C4-2B (cell line): ENCODE results near the gene KCTD2.

Source experiments
- H3K27ac ChIP-seq: fragments of 450-650 bp; 2 replicates; pipeline ENCODE4 v1.5.1; 2017
- ZFX ChIP-seq: fragments of 450-650 bp; IDR thresholded peaks from 2 replicates; pipeline ENCODE4 v1.6.1; 2017
- TF ChIP-seq, protein P1 (sequence below): fragments of 450-650 bp; conservative IDR thresholded peaks from 2 replicates; pipeline ENCODE4 v1.5.1; 2017; ENCODE audit warnings: mild to moderate bottlenecking

KCTD2 gene

DNA sequence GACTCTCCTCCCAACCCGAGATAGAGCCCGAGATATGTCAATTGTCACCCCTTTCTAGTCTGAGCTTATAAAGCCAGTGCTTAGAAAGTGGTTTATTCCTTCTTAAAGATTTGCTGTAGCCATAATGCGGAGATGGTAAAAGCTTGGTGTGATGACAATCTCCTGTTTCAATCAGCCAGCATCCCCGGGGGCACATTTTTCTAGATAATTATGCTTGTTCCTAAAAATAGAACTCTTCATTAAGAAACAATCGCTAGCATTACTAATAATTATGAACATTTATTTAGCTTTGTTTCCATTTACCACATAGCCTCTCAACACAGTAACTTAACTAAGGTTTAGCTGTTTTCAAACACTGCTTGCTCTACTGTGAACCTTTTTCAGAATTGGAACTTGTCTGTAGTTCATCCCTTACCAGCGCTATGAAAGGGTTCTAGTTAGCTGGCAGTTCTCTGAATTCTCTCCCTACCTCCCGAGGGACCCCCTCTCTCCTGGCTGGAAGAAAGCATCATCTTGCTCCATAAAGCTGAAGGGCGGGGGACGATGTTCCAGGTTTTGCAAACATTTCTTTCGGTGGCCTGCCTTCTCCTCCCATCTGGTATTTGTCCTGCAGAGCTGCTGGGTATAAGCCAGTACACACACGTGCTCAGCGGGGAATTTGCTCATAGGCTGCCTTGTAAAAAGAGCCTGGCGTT lies 35.5 kb upstream of the KCTD2 start:
- no peak for TF ChIP-seq ZFX
- TF ChIP-seq, protein P1, sequence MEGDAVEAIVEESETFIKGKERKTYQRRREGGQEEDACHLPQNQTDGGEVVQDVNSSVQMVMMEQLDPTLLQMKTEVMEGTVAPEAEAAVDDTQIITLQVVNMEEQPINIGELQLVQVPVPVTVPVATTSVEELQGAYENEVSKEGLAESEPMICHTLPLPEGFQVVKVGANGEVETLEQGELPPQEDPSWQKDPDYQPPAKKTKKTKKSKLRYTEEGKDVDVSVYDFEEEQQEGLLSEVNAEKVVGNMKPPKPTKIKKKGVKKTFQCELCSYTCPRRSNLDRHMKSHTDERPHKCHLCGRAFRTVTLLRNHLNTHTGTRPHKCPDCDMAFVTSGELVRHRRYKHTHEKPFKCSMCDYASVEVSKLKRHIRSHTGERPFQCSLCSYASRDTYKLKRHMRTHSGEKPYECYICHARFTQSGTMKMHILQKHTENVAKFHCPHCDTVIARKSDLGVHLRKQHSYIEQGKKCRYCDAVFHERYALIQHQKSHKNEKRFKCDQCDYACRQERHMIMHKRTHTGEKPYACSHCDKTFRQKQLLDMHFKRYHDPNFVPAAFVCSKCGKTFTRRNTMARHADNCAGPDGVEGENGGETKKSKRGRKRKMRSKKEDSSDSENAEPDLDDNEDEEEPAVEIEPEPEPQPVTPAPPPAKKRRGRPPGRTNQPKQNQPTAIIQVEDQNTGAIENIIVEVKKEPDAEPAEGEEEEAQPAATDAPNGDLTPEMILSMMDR, result no peak
- H3K27ac ChIP-seq, result peak overlapping the region; percentile 99

DNA sequence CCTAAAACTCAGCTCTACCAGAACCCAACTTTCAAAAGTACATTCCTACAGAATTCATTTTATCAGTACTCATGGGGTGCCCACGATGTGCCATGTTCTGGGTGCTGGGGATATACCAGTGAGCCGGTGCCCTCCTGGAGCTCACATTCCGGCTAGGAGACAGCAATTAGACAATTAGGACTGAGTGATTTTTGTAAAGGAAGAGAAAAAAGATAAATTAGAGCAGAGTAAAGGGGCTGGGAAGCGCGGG lies 35.0 kb upstream of the KCTD2 start:
- peak overlapping the region; percentile 99 for H3K27ac ChIP-seq
- TF ChIP-seq, protein P1, result no peak
- TF ChIP-seq ZFX, result no peak

DNA sequence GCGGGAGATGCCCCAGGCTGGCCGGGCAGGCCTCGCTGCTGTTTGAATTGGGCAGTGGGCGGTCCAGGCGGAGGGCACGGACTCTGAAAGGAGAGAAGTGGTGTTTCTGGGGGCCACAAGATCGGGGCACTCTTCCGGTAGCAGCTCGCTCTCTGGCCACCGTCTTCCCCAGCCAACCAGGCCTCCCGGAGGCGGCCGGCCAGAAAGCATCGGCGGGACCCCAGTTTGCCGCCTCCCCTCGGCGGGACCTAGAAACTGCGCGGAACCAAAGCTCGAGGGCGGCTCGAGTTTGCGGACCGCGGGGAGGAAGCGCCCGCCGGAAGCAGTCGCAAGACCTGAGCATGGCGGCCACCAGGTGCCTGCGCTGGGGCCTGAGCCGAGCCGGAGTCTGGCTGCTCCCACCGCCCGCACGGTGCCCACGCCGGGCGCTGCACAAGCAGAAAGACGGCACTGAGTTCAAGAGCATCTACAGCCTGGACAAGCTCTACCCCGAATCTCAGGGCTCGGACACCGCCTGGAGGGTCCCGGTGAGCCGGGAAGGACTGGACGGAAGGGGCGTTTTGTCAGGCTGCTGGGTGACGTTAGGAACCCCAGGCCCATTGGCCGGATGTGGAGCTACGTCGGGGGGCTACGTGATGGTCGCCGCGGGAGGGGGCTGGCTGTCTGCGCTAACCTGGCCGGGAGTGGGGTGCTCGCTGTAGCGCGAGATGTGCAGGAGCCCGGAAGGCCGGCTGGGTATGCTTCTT lies 34.5 kb upstream of the KCTD2 start, which contains the start of gene MRPL58:
MRPL58 (plus strand) TSS at position 325 of the 746 bp plus-strand sequence; CDS start at position 342, 17 bp downstream.
- TF ChIP-seq, protein P1, result no peak
- peak; percentile 70; the same call in 1 of the 2 replicates for TF ChIP-seq ZFX

DNA sequence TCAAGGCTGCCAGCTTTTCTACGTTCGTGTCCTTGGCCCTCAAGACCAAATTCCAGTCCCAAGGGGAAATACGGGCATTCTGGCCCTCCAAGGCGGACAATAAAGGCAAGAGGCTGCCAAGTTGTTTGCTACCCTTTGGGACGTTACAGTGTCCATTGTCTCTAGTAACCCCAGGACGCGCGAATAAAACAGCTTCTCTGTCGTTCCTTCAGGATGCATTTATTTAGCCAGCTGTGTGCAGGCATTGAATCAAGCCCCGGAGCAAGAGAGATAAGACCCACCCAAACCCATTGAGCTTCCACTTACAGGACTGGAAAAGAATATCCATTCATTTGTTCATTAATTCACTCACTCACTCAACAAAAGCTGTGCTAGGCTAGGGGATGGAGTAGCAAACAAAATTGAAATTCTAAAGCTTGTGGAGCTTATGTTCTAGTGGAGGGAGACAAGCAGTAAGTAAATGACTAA lies 33.9 kb upstream of the KCTD2 start:
- TF ChIP-seq ZFX, result no peak
- TF ChIP-seq, protein P1, result no peak

More for the DNA sequence above, 34.5 kb upstream of the KCTD2 start, which contains the start of gene MRPL58:
- peak within 1 kb of the TSS; percentile 99 for H3K27ac ChIP-seq

DNA sequence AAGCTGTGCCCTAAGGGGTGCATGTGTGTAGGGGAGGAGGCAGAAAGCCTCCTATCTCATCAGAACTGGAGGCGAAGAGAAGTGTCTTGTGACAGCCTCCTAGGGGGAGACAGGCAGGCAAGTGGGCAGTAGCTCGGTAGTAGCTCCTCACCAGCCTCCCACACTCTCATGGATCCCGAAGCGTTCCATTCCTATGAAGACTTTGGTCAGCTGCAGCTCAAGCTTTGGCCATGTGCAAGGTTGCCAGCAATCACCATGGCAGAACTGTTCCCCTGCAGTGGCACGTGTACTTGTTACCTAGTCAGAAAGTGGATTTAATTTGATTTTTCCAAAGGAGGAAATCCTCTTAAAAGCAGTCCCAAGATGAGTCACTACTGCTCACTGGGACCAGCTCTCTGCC lies 27.9 kb upstream of the KCTD2 start:
- peak overlapping the region; percentile 75 for H3K27ac ChIP-seq
- no peak for TF ChIP-seq ZFX
- TF ChIP-seq, protein P1, result no peak

More for the DNA sequence above, 33.9 kb upstream of the KCTD2 start:
- H3K27ac ChIP-seq, result peak overlapping the region; percentile 99

DNA sequence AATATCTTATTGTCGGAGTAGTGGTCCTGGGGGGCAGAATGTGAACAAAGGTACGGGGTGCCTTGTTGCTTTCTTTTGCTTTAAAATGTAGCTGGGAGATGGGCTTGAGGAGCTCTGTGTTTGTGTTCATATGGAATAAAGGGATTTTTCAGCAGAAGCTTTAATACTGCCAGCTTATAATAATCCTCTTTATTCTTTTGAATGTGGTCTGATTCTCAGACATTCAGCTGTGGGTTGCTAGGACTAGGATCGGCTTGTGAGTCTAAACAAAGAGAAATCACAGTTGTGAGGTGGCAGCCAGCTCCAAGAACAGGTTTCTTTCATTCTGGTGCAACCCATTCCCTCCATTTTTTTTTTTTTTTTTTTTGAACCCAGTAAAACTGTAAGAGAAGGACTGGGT lies 27.3 kb upstream of the KCTD2 start:
- peak overlapping the region; percentile 75 for H3K27ac ChIP-seq
- no peak for TF ChIP-seq ZFX
- TF ChIP-seq, protein P1, result no peak
